Measurements from ENCODE around the gene SNCAIP.

The SNCAIP gene

GRCh38 chr5:122394284-122394930 lies 82.4 kb downstream of the SNCAIP start:
- DNase-seq (ENCODE audit: low read depth in 2 of 2, low spot score in 1 of 2), result no peak

GRCh38 chr5:122398016-122398415 lies 86.0 kb downstream of the SNCAIP start:
- no peak for DNase-seq (ENCODE audit: low read depth in 2 of 2, low spot score in 1 of 2)

DNA sequence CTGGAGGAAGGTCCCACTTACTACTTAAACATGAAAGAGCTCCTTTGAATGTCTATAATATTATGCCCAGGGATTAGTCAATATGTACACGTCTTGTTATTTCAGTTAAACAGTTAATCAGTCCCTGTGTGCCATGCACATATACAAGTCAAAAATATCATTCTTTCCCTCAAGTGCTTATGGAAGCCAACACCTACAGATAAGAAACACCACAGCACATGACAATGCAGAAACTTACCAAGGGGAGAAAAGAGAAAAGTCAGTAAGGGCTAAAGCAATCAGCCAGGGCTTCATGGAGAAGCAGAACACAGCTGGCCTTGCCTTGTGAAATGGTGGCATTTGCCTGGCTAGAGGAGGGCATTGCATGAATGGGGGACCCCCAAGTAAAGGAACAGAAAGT lies 88.3 kb downstream of the SNCAIP start:
- DNase-seq (ENCODE audit: low read depth in 2 of 2, low spot score in 1 of 2), result no peak

GRCh38 chr5:122400938-122401337 lies 88.9 kb downstream of the SNCAIP start:
- DNase-seq (ENCODE audit: low read depth in 2 of 2, low spot score in 1 of 2), result no peak

GRCh38 chr5:122401976-122402725 lies 90.1 kb downstream of the SNCAIP start:
- no peak for DNase-seq (ENCODE audit: low read depth in 2 of 2, low spot score in 1 of 2)

DNA sequence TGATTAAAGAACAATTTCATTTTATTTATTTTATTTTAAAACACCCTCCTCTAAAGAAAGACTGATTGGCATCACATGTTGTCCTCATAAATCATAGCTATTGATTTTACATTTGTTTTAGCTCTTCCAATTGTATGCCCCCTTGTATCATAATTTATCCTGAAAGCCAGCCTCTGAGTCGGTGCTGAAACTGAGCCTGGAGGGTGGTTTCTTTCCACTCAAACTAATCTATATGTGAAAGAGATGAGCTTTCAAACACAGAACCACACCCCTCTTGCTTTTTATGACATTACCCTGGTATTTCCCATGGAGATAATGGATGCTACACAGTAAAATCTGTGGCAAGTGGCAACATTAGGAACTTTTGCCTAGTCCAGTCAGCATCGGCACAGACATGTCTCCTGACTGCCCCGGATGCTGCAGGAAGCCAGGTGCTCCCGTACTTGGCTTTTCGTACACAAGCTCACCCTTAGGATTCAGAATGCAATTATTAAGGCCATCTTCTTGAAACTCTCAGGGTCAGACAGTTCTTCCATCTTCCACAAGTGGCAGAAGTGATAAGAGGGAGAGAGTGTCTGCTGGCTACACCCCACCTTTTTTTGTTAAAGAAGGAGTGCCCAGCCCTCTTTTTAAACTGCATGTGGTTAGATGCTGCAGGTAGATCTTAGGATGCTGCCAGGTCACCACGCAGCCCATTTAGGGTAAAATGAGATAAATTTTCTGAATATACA lies 91.1 kb downstream of the SNCAIP start:
- DNase-seq (ENCODE audit: low read depth in 2 of 2, low spot score in 1 of 2), result no peak

GRCh38 chr5:122404018-122404417 lies 92.0 kb downstream of the SNCAIP start:
- no peak for DNase-seq (ENCODE audit: low read depth in 2 of 2, low spot score in 1 of 2)

DNA sequence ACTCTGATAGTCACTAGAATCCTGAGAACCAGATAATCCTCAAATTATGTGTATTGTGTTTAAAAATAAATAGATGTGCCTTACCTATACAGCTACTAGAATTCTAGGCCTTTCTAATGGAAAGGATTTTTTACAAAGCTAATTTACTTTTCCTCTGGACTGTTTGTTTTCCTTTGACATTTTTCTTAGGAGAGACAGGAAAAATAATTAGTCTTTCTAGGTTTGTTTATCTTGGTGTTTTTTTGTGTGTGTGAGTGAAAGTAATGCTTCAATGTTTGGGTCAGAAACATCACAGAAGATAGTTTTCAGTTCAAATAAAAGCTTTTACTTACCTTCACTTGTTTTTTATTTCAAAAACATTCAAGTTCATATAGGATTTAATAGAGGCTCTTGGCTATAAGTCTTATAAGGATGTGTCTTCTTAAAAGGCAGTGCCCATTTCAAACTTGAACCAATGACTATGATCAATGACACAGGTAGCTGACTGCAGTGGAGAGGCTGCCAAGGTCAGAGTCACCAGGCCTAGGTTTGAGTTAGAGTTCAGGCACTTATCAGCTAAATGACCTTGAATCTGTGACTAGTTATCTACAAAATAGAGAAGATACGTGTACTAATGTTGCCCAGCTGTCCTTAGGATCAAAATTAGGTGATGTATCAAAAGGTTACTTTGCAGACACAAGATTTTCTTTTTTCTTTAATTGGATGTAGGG lies 92.8 kb downstream of the SNCAIP start:
- no peak for DNase-seq (ENCODE audit: low read depth in 2 of 2, low spot score in 1 of 2)

GRCh38 chr5:122405751-122406150 lies 93.7 kb downstream of the SNCAIP start:
- no peak for DNase-seq (ENCODE audit: low read depth in 2 of 2, low spot score in 1 of 2)

- DNase-seq (ENCODE audit: low read depth in 2 of 2, low spot score in 1 of 2), result no peak
These were observed 94.1 kb downstream of the SNCAIP start for GRCh38 chr5:122406181-122406580.

DNA sequence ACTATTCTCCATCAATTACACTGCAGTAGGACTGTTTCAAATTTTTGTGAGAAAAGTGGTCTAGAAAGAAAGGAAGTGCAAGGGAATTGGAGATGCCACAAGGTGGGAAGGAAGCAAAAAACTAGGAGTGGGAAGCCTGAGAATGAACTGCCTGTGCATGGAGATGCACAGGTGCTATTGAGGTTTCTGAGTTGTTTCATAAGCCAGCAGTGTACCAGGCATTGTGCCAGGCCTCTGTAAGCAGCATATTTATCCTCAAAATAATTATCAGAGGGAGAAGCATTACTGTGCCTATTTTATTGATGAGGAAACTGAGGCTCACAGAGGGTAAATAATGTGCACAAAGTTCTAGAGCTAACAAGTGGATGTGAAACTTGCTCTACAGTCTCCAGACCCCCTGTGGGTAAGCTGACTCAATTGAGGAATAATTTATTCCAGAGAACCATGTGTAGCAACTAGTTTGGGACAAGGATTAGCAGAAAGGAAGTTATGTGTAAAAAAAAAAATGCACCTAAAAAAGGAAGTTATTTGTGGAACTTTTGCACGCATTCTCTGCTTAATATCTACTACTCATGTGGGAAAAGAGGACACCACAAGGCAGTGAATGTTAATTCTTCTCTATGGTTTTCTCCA lies 96.7 kb downstream of the SNCAIP start:
- no peak for DNase-seq (ENCODE audit: low read depth in 2 of 2, low spot score in 1 of 2)

DNA sequence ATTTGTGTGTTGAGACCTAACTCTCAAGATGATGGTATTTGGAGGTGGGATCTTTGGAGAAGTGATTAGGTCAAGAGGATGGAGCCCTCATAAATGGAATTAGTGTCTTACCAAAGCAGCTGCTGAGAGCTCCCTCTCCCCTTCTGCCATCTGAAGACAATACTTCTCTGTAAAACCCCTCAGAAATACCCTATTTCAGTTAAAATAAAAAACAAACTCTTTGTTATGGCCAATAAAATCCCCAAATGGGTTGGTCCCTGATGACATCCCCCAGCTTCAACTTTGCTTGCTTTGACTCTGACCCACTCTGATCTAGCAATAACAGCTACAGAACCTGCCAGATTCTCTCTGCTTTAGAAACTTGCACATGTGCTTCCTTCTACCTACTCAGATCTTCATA lies 100.9 kb downstream of the SNCAIP start:
- DNase-seq (ENCODE audit: low read depth in 2 of 2, low spot score in 1 of 2), result no peak

- DNase-seq (ENCODE audit: low read depth in 2 of 2, low spot score in 1 of 2), result no peak
These were observed 101.7 kb downstream of the SNCAIP start for GRCh38 chr5:122413722-122414121.

DNA sequence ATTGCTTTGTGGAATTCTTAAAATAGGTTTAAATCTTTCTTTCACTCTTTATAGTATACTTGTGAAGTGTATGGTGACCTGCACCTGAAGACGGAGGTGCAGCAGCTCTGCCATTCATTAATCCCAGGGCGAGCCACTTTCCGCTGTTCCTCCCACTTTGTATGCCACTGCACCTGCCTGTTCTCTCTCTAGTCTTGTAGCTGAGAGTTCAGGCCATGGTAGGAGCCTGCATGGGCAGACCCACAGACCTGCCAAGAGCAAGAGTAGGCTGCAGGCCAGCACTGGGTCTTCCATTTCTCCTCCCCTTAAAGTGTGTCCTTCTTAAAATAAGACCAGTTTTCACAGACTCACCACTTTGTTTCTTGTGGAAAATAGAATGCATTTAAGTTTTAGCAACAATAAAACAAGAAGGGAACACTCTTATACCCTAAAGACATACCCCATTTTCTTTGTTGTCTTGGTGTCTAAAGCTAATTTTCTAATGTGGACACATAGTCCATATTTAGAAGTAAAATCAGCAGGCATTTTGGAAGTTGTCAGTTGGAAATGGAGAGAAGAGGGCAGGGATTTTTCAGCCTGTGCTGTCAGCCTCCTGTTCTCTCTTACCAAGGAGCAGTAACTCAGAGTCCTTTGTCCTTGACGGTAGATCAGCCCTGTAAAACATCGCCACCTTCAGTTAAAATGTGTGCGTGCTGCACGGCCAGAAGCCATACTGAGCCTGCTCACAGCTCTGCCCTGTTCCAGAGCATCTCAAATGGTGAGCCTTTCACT lies 103.2 kb downstream of the SNCAIP start:
- DNase-seq (ENCODE audit: low read depth in 2 of 2, low spot score in 1 of 2), result no peak

DNA sequence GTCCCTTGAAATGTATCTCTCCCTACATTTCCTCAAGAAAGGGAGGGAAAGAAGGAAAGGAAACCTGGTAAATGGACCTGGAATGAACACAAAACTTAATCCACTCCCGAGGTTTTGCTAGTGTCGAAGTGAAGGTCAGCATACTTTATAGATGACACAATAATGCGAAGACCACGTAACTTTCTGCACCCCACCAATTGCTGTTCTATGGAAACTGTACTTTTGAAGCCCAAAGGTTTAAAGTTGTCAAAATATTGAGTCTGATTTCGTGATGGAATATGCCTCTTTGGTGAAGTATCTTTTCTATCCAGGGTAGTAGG lies 103.7 kb downstream of the SNCAIP start:
- DNase-seq (ENCODE audit: low read depth in 2 of 2, low spot score in 1 of 2), result no peak

GRCh38 chr5:122419142-122419894 lies 107.3 kb downstream of the SNCAIP start:
- no peak for DNase-seq (ENCODE audit: low read depth in 2 of 2, low spot score in 1 of 2)

DNA sequence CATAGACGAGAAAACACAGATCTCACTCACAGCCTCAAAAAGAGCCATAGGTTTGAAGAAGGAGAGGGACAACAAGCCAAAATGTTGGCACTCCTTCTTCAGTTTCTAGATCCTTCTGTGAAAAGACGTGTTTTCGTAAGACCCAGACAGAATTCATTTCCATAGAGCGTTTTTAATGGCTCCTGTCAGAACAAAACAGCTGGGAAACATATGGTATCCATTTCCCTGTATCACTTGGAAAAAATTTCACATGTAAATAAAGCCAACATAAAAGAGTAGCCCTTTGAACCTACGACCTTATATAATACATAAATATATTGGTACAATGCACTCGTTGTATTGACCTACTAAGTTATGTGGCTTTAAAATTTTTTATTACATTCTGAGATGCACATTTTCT lies 108.1 kb downstream of the SNCAIP start:
- no peak for DNase-seq (ENCODE audit: low read depth in 2 of 2, low spot score in 1 of 2)

DNA sequence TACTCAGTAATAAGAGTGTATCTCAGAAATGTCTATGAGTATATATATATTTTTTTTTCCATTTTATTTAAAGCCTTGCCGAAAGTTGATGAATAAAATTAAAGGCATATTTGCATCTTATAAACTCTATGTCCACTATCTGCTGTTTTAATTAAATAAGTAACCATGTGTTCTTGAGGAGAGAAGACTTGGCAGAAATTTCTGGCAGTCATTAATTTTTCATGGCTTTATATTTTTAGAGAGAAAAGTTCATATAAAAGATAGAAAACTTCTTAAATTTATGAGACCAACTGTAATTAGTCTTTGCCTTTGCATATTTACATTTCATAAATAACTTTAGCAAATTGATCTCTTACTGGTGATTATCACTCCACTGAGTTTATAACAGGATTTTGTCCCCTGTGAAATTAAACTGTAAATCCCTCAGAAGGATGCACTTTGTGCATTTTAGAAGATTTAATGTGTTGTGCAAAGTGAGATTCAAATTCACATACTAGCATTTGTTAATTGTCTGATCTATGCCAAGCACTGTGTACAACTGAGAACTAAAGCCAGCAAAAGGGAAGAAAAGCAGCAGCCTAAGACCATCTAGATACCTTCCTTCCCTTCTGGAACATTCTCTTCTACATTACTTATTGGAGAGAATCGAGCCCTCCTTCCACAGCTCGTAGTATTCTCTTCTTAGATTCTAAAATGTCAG lies 108.7 kb downstream of the SNCAIP start:
- DNase-seq (ENCODE audit: low read depth in 2 of 2, low spot score in 1 of 2), result no peak

DNA sequence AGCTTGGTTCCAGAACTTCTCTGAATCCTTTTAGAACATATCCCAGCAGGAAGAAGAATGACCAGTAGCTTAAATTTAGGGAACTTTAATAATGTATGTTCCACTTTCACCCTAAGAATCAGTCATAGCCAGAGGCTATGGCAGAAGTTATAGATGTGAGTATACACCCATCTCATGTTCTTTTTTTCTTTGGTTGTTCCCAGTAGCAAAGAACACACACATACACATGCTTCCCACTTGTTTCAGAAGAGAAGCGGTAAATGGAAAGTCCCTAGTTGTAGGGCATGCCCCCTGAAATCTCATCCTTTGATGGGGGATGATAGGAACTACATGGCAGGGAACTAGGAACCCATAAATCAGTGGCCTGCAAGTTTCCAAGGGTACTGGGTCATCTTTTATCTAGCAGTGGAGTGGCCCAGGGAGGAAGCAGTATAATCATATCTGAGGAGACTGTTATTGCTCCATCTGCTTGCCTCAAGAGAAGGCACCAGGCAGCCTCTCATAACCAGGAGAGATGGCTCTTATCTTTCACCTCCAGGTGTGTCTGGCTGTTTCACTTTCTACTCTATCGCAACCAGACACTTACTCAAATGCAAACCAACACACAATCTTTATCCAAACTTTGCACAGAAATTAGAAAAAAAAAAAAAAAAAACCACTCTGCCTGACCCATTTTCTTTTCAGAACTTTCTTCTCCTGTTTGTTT lies 109.5 kb downstream of the SNCAIP start:
- no peak for DNase-seq (ENCODE audit: low read depth in 2 of 2, low spot score in 1 of 2)
